OCI-LY3 (cell line): ENCODE results near the gene SSR3.

Experiments used
- H2AFZ ChIP-seq: fragments of 200-600, 300-600 bp; shearing (Covaris generic); 2 replicates; pipeline ENCODE4 v1.6.0; 2014; ENCODE audit warnings: antibody characterized with exemption, low read depth, low read length
- H3K27ac ChIP-seq: fragments of 200-600, 300-600 bp; sonication (generic); 2 replicates; pipeline ENCODE4 v1.5.1; 2014; ENCODE audit warnings: mild to moderate bottlenecking, low read length, moderate library complexity, mixed read lengths
- H3K27me3 ChIP-seq: fragments of 200-600, 300-600 bp; sonication (generic); 2 replicates; pipeline ENCODE4 v1.6.1; 2014; ENCODE audit warnings: low read depth, low read length, mixed read lengths
- H3K36me3 ChIP-seq: fragments of 200-600, 300-600 bp; sonication (generic); replicated peaks from 2 replicates; pipeline ENCODE3; 2014; ENCODE audit warnings: low read depth, low read length, mixed read lengths
- H3K4me1 ChIP-seq: fragments of 300-600, 200-600 bp; sonication (generic); 2 replicates; pipeline ENCODE4 v1.6.1; 2014; ENCODE audit warnings: low read length, mixed read lengths
- H3K4me2 ChIP-seq: fragments of 200-600, 300-600 bp; sonication (generic); 2 replicates; pipeline ENCODE4 v1.6.1; 2014; ENCODE audit warnings: low read length, mixed read lengths
- H3K4me3 ChIP-seq: fragments of 300-600, 200-600 bp; sonication (generic); 2 replicates; pipeline ENCODE4 v1.5.1; 2014; ENCODE audit warnings: antibody characterized with exemption, mild to moderate bottlenecking, low read length, moderate library complexity
- H3K79me2 ChIP-seq: fragments of 300-600, 200-600 bp; shearing (Covaris generic); 2 replicates; pipeline ENCODE4 v1.6.1; 2014; ENCODE audit warnings: mild to moderate bottlenecking, low read length, mixed read lengths
- H3K9ac ChIP-seq: fragments of 300-600, 200-600 bp; shearing (Covaris generic); 2 replicates; pipeline ENCODE4 v1.6.0; 2014; ENCODE audit warnings: mild to moderate bottlenecking, low read length, moderate library complexity
- H3K9me3 ChIP-seq: fragments of 200-600, 300-600 bp; shearing (Covaris generic); 2 replicates; pipeline ENCODE4 v1.6.1; 2014; ENCODE audit warnings: low read length, mixed read lengths; ENCODE audit not compliant: insufficient read depth
- H4K20me1 ChIP-seq: fragments of 200-600, 300-600 bp; sonication (generic); 2 replicates; pipeline ENCODE4 v1.6.1; 2016; ENCODE audit warnings: low read length, mixed read lengths; ENCODE audit not compliant: insufficient read depth
- CTCF ChIP-seq: fragments of 200-600, 300-600 bp; sonication (generic); IDR thresholded peaks from 2 replicates; pipeline ENCODE4 v1.5.1; 2014; ENCODE audit warnings: antibody characterized with exemption, low read length, low read depth
- EZH2phosphoT487 ChIP-seq: fragments of 200-600 bp; shearing (Covaris generic); IDR thresholded peaks from 2 replicates; pipeline ENCODE4 v1.6.1; 2018; ENCODE audit warnings: antibody characterized with exemption, mixed run types, low read depth

SSR3 gene

DNA sequence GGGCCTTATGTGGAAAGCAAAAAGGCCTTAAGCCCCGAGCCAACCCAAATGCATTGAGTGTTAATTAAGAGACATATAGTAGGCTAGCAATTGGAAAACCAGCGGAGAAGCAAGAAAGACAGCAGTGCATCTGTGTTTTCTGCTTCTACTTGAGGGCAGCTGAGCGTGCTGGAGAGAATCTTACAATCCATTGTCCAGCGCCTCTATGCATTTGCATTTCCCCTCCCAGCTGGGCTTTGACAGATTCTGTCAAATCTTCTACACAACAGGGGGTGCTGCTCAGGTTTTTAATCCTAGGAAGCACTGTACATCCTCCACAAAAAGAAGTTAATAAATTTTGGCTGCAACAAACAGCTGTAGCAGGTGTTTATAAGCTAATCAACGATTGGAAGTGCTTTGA lies 23.9 kb downstream of the SSR3 start:
- Histone ChIP-seq H3K4me3 (no peak overlapping the region), H3K9me3 (no peaks in the 10 kb centered on the region), H3K36me3 (no peaks in the 10 kb centered on the region), H3K9ac (no peak overlapping the region), H4K20me1 (no peaks in the 10 kb centered on the region), H3K4me2 (no peak overlapping the region), H3K27ac (no peak overlapping the region), H3K27me3 (no peaks in the 10 kb centered on the region), H2AFZ (no peak overlapping the region), H3K4me1 (no peaks in the 10 kb centered on the region), H3K79me2 (no peaks in the 10 kb centered on the region)
- TF ChIP-seq EZH2phosphoT487 (no peak), CTCF (no peak)

GRCh38 chr3:156527060-156527459 lies 27.9 kb downstream of the SSR3 start:
- Histone ChIP-seq H3K36me3 (no peaks in the 10 kb centered on the region), H3K27ac (no peak overlapping the region), H4K20me1 (no peaks in the 10 kb centered on the region), H3K79me2 (no peaks in the 10 kb centered on the region), H3K9ac (no peak overlapping the region), H2AFZ (no peak overlapping the region), H3K4me1 (no peaks in the 10 kb centered on the region), H3K27me3 (no peaks in the 10 kb centered on the region), H3K9me3 (no peaks in the 10 kb centered on the region), H3K4me3 (no peak overlapping the region), H3K4me2 (no peak overlapping the region)
- TF ChIP-seq EZH2phosphoT487 (no peak), CTCF (no peak)

DNA sequence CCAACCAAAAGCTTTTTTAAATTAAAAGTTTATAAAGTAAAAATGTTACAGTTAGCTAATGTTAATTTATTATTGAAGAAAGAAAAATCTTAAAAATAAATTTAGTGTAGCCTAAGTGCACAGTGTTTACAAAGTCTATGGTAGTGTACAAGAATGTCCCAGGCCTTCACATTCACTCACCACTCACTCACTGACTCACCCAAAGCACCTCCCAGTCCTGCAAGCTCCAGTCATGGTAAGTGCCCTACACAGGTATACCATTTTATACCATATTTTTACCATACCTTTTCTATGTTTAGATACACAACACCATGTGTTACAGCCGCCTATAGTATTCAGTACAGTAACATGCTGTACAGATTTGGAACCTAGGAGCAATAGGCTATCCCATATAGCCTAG lies 29.1 kb downstream of the SSR3 start:
- H3K4me3 ChIP-seq, result no peak overlapping the region
- no peaks in the 10 kb centered on the region for H3K79me2 ChIP-seq
- no peak for TF ChIP-seq CTCF
- no peak for TF ChIP-seq EZH2phosphoT487
- no peak overlapping the region for H3K27ac ChIP-seq
- no peak overlapping the region for H2AFZ ChIP-seq
- H3K4me1 ChIP-seq, result no peaks in the 10 kb centered on the region
- H3K4me2 ChIP-seq, result no peak overlapping the region
- no peaks in the 10 kb centered on the region for H3K36me3 ChIP-seq
- H3K9ac ChIP-seq, result no peak overlapping the region
- no peaks in the 10 kb centered on the region for H4K20me1 ChIP-seq
- H3K27me3 ChIP-seq, result no peaks in the 10 kb centered on the region
- no peaks in the 10 kb centered on the region for H3K9me3 ChIP-seq

DNA sequence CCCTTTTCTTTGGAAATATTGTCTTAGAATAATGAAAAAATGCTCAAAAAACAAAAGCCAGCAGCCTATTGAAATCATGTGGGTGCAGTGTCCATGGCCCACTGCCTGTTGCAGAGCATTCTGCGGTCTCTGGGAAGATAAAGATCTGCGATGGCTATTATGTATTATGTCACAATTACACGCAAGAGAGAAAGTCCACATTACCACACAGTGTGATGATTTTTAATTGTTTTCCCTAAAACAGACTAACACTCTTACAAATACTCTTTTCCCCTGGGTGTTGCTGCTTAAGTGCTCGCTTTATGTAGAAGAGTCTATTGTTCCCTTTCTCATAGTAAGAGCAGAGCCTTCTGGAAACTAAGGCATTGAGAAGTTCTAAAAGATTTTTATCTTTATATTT lies 32.2 kb downstream of the SSR3 start:
- Histone ChIP-seq H3K9ac (no peak overlapping the region), H3K27me3 (peaks cover 7% of the 10 kb centered on the region), H3K79me2 (no peaks in the 10 kb centered on the region), H3K36me3 (no peaks in the 10 kb centered on the region), H3K9me3 (no peaks in the 10 kb centered on the region), H3K4me2 (no peak overlapping the region), H2AFZ (no peak overlapping the region), H4K20me1 (no peaks in the 10 kb centered on the region), H3K4me1 (peaks cover 13% of the 10 kb centered on the region), H3K4me3 (no peak overlapping the region), H3K27ac (no peak overlapping the region)
- no peak for TF ChIP-seq CTCF
- TF ChIP-seq EZH2phosphoT487, result no peak
